Uterus (tissue), 4 donors: ENCODE results near the gene RPL37A. TPM values are rescaled to one million over a fixed set of nuclear protein-coding genes. Genes with fewer than 3 reads are reported as not detected.

Experiments
- DNase-seq, 2 donors: peaks; one replicate each; pipeline ENCODE4 v3.0.0-alpha.2; 2019 to 2020
- H3K27ac ChIP-seq, 2 donors: fragments of 200-600 bp; sonication (generic); 1 replicate in 1 of 2; 2 replicates in 1 of 2; pipeline ENCODE4 v1.5.1; 2016 to 2018
- H3K27me3 ChIP-seq, 2 donors: fragments of 200-600 bp; sonication (generic); one replicate each; pipeline ENCODE4 v1.5.1; 2018 to 2019; ENCODE audit warnings: control low read depth in 1 of 2
- H3K36me3 ChIP-seq, 2 donors: fragments of 200-600 bp; sonication (generic); one replicate each; pipeline ENCODE4 v1.5.1; 2019; ENCODE audit warnings: control low read depth in 1 of 2
- H3K4me1 ChIP-seq, 2 donors: fragments of 200-600 bp; sonication (generic); one replicate each; pipeline ENCODE4 v1.5.1; 2018 to 2019; ENCODE audit warnings: control low read depth in 1 of 2
- H3K4me3 ChIP-seq, 2 donors: fragments of 200-600 bp; sonication (generic); 1 replicate in 1 of 2; 2 replicates in 1 of 2; pipeline ENCODE4 v1.5.1; 2018 to 2019; ENCODE audit warnings: mild to moderate bottlenecking in 1 of 2
- H3K9me3 ChIP-seq, 2 donors: fragments of 200-600 bp; sonication (generic); one replicate each; pipeline ENCODE4 v1.5.1; 2019; ENCODE audit warnings: control low read depth in 1 of 2
- POLR2A ChIP-seq, 2 donors: fragments of 450-650 bp; IDR thresholded peaks; one replicate each; pipeline ENCODE4 v1.6.1; 2016; ENCODE audit warnings: antibody characterized with exemption in 2 of 2, mild to moderate bottlenecking in 1 of 2, moderate library complexity in 1 of 2
- intact Hi-C: fragments of 100-400 bp; cut with DNase I; formaldehyde crosslinking; loops from one replicate; pipeline ENCODE4 v1.15.1; 2023; ENCODE audit warnings: low total_unique reads
- total RNA-seq, 4 donors: library from RNA; depleted of rRNA in 3 of 4; stranded (reverse); fragments of >200 nt in 3 of 4; gene quantifications; one replicate each; pipeline versions ENCODE4 v1.1.0 to v1.2.4, GENCODE V29; 2014 to 2023
- TF ChIP-seq, protein P1 (sequence below), 4 experiments: fragments of 200-600 bp in 2 of 4; fragments of 450-650 bp in 2 of 4; sonication (generic) in 2 of 4; IDR thresholded peaks; one replicate each; pipeline ENCODE4 v1.5.1; 2016 to 2019; ENCODE audit warnings: antibody characterized with exemption in 4 of 4, mild to moderate bottlenecking in 2 of 4, moderate library complexity in 1 of 4
- donor health status: DM: yes; HTN: yes; CAD: no.

Gene RPL37A
- total RNA-seq, 4 donors from 2014 or later: 716 to 2,917 (median 2,308) TPM

DNA sequence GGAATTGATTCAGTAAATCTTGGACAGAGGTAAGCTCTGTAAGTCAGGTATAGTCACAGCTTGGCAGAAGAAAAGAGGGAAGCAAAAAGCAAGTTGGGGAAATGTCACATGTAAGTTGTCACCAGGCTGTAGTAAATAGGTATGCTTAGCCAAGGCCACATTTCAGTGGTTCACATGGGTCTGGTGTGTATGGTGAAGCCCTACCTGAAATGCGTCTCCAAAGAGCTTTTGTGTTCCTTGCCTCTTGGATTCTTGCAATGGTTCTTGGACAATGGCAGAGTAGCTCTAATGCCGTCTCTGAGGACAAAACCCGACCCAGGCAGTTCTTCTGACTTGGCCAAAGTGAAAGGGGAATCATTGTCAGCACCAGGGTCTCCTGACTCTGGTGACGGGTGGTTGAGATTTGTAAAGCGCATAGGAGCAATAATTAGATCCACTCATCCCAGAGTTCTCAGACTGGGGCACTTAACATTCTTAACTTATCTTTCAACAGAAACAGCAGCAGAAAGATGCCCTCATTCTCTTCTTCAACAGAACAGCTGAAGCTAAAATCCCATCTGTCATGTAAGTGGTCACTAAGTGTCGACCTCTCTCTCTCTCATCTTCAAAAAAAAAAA lies 34.4 kb upstream of the RPL37A start:
- Histone ChIP-seq H3K9me3 (no peaks in the 10 kb centered on the region), H3K4me1 (no peaks in the 10 kb centered on the region), H3K36me3 (no peaks in the 10 kb centered on the region), H3K4me3 (no peak overlapping the region), H3K27me3 (no peaks in the 10 kb centered on the region), H3K27ac (no peak overlapping the region)
- TF ChIP-seq, protein P1, sequence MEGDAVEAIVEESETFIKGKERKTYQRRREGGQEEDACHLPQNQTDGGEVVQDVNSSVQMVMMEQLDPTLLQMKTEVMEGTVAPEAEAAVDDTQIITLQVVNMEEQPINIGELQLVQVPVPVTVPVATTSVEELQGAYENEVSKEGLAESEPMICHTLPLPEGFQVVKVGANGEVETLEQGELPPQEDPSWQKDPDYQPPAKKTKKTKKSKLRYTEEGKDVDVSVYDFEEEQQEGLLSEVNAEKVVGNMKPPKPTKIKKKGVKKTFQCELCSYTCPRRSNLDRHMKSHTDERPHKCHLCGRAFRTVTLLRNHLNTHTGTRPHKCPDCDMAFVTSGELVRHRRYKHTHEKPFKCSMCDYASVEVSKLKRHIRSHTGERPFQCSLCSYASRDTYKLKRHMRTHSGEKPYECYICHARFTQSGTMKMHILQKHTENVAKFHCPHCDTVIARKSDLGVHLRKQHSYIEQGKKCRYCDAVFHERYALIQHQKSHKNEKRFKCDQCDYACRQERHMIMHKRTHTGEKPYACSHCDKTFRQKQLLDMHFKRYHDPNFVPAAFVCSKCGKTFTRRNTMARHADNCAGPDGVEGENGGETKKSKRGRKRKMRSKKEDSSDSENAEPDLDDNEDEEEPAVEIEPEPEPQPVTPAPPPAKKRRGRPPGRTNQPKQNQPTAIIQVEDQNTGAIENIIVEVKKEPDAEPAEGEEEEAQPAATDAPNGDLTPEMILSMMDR (IDR thresholded peaks at IDR 0.05): no peak
- no peak for TF ChIP-seq POLR2A (IDR thresholded peaks at IDR 0.05)
- intact Hi-C loops: no loop called here
- no peak for DNase-seq

DNA sequence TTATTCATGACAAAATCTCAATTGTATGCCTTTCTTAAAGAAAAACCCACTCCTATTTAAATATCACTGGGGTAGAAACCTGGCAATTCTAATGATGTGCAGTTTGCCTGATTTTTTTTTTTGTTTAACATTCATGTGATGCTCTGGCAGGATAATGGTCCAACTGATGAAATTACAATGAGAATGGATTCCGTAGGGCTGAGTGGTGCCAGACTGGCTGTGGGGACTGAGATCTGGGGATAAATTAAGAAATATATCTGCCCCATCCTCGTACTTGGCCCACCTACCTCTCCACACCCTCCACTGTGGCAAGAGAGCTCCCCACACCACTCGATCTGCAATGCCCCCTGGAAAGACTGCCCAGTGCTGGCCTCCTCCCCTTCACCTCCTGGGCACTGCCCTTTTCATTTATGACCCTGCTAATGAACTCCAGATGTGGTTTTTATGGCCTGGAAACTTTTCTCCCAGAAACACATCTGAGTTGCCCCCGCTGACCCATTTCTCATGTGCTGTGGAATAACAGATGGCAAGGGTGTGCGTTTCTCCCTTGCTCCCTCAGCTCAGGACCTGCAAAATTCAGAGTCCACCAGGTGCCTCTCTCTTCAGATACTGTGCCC lies 33.0 kb upstream of the RPL37A start:
- Histone ChIP-seq H3K36me3 (no peaks in the 10 kb centered on the region), H3K27me3 (no peaks in the 10 kb centered on the region), H3K4me3 (no peak overlapping the region), H3K9me3 (no peaks in the 10 kb centered on the region), H3K4me1 (no peaks in the 10 kb centered on the region), H3K27ac (no peak overlapping the region)
- intact Hi-C loops: no loop called here
- no peak for DNase-seq
- no peak for TF ChIP-seq POLR2A (IDR thresholded peaks at IDR 0.05)

DNA sequence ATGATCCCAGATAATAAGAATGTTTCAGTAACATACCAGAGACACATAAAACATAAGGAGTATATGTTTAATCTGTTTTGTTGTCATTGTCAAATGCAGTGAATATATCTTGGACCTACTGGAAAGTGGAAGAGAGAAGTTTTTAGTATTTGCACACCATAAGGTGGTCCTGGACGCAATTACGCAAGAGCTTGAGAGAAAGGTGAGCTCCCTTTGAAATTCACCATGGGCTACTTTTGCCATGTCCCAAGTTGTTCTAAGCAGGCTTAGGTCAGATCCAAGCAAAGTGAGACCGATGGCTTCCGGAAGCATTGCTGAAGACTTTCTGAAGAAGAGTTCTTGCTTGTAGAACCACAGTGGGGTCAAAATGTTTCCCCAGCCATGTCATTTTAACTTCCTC lies 30.8 kb upstream of the RPL37A start:
- Histone ChIP-seq H3K4me3 (no peak overlapping the region), H3K36me3 (no peaks in the 10 kb centered on the region), H3K27me3 (no peaks in the 10 kb centered on the region), H3K27ac (peak overlapping the region; percentile 4 to 18), H3K4me1 (no peaks in the 10 kb centered on the region), H3K9me3 (no peaks in the 10 kb centered on the region)
- DNase-seq: no peak
- TF ChIP-seq, protein P1 (IDR thresholded peaks at IDR 0.05): no peak
- TF ChIP-seq POLR2A (IDR thresholded peaks at IDR 0.05): no peak
- intact Hi-C loops: no loop called here

DNA sequence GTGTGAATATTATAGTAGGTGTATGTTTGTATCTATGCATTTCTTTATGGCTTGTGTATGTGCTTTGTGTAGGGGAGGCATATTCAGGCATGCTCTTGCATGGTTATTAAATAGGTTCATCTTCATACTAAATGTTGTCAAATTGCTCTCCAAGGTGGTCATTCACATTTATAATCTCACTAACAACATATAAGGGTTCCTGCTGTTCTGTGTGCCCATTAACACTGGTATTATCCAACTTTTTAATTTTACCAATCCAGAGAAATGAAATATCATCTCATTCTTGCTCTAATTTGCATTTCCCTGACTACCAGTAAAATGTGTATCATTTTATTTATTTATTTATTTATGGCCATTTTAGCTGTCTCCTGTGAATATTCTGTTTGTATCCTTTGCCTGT lies 29.0 kb upstream of the RPL37A start:
- TF ChIP-seq POLR2A (IDR thresholded peaks at IDR 0.05): no peak
- TF ChIP-seq, protein P1 (IDR thresholded peaks at IDR 0.05): no peak
- Histone ChIP-seq H3K36me3 (no peaks in the 10 kb centered on the region), H3K4me3 (no peak overlapping the region), H3K9me3 (no peaks in the 10 kb centered on the region), H3K4me1 (no peaks in the 10 kb centered on the region), H3K27ac (no peak overlapping the region), H3K27me3 (no peaks in the 10 kb centered on the region)
- intact Hi-C loops: no loop called here
- DNase-seq: no peak

DNA sequence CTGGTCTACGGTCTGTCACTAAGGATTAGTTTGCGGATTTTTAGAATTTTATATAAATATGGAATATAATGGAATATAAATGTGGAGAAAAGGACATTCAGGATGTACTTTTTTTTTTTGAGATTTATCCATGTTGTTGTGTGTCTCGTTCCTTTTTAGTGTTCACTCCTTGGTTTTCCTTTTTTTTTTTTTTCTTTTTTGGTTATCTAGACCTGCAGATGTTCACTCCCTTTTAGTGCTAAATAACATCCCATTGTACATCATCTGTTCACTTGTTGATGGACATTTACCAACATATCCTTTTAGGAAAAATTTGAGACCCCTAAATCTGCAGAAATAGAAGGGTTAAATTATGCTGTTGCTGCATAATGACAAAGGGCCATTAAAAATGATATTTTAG lies 25.5 kb upstream of the RPL37A start:
- TF ChIP-seq, protein P1 (IDR thresholded peaks at IDR 0.05): no peak
- no peak for TF ChIP-seq POLR2A (IDR thresholded peaks at IDR 0.05)
- Histone ChIP-seq H3K27ac (no peak overlapping the region), H3K9me3 (no peaks in the 10 kb centered on the region), H3K36me3 (no peaks in the 10 kb centered on the region), H3K4me1 (no peaks in the 10 kb centered on the region), H3K4me3 (no peak overlapping the region), H3K27me3 (no peaks in the 10 kb centered on the region)
- no peak for DNase-seq
- intact Hi-C loops: no loop called here
